GM10847 (cell line): ENCODE results near the gene AP2M1.

Experiments used
- POLR2A ChIP-seq: IDR thresholded peaks from 2 replicates; pipeline ENCODE4 v1.6.1; 2011; ENCODE audit not compliant: insufficient read length; ENCODE audit errors: extremely low read depth

The AP2M1 gene

DNA sequence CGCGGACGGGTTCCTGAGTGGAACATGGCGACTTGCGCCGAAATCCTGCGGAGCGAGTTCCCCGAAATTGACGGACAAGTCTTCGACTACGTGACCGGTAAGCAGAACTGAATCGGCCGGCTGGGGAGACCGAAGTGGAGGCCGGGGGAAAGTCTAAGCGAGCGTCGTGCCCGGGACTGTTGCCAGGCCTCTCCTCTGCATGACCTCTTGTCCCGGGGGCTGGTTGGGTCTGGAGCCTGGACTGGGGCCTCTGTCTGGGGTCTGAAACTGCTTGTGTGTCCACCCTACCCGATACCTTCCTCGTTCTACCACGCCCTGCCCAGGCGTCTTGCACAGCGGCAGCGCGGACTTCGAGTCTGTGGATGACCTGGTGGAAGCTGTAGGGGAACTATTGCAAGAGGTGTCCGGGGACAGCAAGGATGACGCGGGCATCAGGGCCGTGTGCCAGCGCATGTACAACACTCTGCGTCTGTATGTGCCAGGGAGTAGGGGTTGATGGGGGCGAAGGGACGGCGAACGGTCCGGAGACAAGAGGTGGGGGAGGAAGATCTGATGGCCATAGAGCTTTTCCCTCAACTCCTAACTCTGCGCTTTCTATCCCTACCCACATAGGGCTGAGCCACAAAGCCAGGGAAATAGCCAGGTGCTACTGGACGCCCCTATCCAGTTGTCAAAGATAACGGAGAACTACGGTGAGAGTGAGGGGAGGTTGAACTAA lies 11.7 kb downstream of the AP2M1 start, which contains the start of gene ABCF3:
Gene ABCF3, plus strand, starts transcription at position 16 of the 718 bp plus-strand sequence. Its CDS starts 9 bp downstream, at position 25.
- TF ChIP-seq POLR2A: peak; percentile 73

DNA sequence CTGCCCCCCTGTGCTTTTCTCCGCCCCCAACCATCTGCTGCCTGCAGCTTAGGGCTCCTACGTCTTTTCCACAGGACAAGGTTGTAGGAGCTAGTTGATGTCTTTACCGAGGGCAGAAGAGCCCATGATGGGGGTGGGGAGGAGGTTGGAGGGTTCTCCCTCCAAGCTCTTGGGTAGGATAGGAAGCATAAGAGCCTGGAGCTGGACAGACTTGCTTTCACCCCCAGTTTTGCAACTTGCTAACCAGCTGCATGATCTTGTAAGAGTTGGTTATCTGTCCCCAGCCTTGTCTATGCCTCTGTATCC lies 12.2 kb downstream of the AP2M1 start:
- no peak for TF ChIP-seq POLR2A

DNA sequence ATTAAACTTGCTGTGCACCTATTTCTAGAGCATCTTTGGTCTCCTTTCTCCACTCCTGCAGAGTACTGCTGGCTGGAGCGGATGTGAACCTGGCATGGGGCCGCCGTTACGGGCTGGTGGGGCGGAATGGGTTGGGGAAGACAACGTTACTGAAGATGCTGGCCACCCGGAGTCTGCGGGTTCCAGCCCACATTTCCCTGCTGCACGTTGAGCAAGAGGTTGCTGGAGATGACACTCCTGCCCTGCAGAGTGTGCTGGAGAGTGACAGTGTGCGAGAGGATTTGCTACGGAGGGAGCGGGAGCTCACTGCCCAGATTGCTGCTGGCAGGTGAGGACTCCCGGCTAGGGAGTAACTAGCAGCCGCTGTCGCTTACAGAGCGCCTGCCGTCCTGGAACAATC lies 13.4 kb downstream of the AP2M1 start:
- TF ChIP-seq POLR2A: no peak

DNA sequence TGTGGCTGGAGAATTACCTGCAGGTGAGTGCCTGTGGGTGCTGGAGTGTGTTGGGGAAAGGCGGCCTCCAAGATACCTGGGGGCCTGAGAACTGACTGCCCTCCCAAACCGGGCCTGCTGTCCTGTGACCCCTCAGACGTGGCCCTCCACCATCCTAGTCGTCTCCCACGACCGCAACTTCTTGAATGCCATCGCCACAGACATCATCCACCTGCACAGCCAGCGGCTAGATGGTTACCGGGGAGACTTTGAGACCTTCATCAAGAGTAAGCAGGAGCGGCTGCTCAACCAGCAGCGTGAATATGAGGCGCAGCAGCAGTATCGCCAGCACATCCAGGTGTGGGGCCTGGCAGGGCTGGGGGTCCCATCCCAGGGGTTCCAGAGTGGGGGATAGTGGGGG lies 14.8 kb downstream of the AP2M1 start:
- TF ChIP-seq POLR2A: no peak

DNA sequence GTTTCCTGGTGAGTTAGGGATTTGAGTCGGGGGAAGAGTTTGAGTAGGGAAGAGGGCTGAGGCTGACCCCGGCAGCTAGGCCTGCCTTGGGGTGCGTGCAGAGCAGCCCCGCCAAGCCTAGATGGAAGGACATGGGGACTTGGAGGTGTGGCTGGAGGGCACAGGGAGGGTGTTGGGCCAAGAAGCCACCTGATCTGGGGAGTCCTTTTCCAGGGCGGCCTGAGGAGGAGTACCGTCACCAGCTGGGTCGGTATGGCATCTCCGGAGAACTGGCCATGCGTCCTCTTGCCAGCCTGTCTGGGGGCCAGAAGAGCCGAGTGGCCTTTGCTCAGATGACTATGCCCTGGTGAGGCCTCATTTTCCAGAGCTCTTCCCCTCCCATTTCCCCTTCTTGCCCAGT lies 18.2 kb downstream of the AP2M1 start:
- no peak for TF ChIP-seq POLR2A

DNA sequence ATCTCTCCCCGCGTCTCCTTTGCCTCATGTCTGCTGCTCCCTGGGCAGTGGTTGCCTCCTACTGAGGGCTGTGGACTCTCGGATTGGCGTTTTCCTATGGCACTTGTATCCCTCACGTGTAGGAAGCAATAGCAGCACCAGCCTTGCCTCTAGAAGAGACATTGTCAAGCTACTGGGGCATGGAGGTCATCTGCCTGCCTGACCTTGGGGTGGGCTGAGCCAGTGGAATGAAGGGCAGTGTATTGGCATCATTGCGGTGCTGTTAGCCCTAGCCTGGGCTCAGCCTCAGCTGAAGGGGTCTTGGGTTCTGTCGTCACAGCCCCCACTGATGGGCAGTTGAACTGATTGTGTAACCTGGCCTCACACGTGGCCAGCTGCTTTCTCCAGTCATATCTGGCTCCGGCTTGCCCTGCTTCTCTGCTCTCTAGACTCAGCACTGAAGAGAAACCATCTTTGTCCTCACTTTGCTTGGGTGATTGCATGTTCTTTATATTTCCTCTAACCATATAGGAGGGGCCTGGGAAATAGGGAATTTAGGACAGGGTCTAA lies 19.4 kb downstream of the AP2M1 start:
- TF ChIP-seq POLR2A: no peak

DNA sequence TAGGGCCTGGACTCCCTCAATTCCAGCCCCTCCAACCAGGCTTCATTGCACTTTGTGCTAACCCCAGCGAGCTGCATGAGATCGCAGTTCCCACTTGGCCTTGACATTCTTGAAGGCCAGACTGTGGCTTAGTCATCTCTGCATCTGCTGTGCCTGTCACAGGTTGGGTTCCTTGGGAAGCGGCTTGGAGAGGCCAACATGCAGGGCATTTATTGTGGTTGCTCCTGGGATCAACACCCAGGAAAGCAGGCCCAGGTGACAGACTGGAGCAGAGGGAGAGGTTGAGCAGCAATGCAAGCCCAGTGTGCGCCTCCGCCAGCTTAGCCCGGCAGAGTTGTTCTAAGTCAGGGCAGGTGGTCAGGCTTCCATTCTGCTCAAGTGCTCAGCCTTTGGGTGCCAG lies 21.9 kb downstream of the AP2M1 start:
- TF ChIP-seq POLR2A: no peak

DNA sequence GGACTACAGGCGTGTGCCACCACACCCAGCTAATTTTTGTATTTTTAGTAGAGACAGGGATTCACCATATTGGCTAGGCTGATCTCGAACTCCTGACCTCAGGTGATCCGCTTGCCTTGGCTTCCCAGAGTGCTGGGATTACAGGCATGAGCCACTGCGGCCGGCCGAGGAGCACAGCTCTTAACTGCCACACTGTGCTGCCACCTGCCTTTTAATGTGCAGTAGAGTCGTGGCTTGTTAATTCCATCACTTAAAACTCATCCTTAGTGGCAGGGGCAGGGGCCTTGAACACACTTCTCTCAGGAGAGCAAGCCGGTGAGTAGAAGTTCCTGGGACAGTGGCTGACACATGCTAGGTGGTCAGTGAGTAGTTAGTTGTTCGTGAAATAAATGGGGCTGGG lies 23.9 kb downstream of the AP2M1 start:
- TF ChIP-seq POLR2A: no peak

DNA sequence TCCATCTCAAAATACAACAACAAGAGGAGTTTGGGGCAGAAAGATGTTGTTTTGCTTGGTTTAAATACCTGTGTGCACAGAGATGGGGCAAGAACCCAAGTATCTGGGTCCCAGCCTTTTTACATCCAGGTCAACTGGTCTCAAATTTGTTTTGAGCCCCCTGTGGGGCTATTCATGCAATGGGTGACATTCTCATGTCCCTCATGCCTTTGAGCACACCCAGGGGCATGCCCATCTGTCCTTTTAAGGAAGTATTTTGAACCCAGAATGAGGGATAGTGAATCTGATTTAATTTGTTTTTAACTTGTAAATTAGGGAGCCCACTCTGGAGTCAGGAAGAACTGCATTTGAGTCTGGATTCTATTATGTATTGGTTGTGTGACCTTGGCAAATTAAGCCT lies 26.2 kb downstream of the AP2M1 start:
- TF ChIP-seq POLR2A: no peak

DNA sequence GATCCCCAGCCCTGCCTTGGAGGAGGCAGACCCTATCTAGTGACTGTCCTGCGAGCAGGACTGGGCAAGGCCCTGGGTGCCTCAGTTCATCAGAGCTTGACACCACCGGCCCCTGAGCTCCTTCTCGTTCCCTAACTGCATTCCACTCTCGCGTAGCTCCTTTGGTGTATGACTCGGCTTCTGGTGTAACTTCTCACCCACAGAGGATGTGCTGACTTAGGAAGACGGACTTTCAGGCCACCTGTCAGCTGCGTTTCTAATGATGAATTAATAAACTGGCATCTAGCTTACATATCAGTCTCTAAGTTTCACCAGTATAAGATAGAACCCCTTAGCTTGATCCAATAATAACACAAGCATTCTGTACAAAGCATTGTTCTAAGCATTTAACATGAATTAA lies 28.9 kb downstream of the AP2M1 start:
- TF ChIP-seq POLR2A: no peak

DNA sequence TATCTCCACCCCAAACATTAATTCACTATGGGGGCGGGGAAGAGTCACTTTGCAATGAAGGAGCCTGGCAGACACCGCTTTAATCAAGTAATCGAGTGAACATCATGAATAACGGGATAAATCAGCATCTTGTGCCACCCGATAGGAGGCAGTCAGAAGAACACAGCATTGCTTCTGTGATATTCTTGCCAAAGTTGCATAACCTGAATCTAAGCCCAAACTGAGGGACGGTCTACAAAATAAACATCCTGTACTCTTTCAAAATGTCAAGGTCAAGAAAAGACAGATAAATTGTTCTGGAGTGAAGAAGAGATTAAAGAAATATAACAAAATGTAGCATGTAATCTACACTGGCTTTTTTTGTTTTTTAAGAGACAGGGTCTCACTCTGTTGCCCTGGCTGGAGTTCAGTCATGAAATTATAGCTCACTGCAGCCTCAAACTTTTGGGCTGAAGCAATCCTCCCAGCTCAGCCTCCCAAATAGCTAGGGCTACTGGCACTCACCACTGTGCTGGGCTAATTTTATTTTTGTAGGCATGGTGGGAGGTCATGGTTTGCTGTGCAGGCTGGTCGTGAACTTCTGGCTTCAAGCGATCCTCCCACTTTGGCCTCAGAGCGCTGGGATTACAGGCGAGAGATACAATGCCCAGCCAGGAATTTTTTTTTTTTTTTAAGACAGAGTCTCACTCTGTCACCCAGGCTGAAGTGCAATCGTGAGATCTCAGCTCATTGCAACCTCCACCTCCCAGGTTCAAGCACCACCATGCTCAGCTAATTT lies 34.7 kb downstream of the AP2M1 start:
- no peak for TF ChIP-seq POLR2A

DNA sequence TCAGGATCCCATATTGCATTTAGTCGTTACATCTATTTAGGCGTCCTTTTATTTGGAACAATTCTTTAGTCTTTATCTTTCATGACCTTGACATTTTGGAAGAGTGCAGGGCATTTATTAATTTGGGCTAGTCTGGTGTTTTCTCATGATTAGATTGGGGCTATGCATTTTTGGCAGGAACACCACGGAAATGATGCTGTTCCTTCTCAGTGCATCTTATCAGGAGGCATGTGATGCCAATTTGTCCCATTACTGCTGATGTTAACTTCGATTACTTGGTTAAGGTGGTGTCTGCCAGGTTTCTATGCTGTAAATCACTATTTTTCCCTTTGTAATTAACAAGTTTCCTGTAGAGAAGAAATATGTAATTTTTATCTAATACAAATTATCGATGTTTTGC lies 36.6 kb downstream of the AP2M1 start:
- no peak for TF ChIP-seq POLR2A

DNA sequence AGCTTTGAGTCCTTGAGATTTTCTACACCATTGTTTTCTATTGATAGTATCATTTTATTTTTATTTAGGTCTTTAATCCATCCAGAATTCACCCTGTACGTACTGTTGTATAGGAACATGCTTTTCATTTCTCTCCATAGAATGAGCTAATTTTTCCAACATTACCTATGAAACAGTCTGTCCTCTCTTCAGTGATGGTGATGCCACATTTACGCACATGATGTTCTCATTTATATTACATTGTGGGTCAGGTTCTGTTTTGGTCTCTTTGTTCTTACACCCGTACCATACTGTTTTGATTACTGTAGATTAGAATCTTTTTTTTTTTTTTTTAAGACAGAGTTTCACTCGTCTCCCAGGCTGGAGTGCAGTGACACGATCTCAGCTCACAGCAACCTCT lies 37.1 kb downstream of the AP2M1 start:
- no peak for TF ChIP-seq POLR2A

DNA sequence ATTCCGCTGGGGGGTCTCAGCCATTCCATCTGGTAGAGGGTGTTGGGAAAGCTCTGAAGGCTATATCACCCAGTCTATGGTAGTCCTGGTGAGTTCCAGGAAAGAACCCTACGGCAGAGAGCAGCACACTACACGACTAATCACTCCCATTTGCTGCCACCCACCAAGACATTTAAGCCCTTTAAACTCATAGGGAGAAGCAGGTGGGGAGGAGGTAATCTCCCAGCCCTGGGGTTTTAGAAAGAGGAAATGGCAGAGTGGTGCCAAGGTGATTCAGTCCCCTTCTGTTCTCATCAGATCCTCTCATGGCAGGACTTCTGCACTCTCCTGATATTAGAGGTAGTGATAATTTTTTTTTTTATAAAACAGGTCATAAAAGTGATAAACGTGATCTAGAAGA lies 44.2 kb downstream of the AP2M1 start:
- no peak for TF ChIP-seq POLR2A

DNA sequence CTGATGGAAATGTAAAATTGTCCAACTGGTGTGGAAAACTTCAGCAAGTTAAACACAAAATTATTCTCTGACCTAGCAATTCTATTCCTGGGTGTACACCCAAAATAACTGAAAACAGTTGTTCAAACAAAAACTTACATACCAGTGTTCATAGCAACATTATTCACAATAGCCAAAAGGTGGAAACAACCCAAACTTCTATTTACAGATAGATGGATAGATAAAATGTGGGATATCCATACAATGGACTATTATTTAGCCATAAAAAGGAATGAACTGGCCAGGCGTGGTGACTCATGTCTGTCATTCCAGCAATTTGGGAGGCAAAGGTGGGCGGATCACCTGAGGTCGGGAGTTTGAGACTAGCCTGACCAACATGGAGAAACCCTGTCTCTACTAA lies 47.9 kb downstream of the AP2M1 start:
- TF ChIP-seq POLR2A: no peak

DNA sequence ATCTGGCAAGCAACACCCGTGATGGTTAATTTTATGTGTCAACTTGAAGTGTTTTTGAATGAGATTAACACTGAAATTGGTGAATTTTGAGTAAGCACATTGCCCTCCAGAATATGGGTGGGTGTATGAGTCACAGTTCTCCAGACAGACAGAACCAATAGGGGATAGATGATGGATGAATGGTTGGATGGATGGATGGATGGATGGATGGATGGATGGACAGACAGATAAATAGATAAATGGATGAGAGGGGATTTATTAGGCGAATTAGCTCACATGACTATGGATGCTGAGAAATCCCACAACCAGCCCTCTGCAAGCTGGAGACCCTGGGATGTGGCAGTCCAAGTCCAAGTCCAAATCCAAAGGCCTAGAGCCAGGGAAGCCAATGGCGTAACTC lies 49.3 kb downstream of the AP2M1 start:
- no peak for TF ChIP-seq POLR2A
